Hepatocyte (in vitro differentiated cells): ENCODE measurements around the gene AGT.

ENCODE experiments used
- CTCF ChIP-seq: fragments of 200-600 bp; sonication (generic); IDR thresholded peaks from 2 replicates; pipeline ENCODE4 v1.5.1; 2016; ENCODE audit warnings: antibody characterized with exemption, mild to moderate bottlenecking; ENCODE audit not compliant: poor library complexity
- EZH2 ChIP-seq: fragments of 200-600 bp; sonication (generic); IDR thresholded peaks from 2 replicates; pipeline ENCODE4 v1.6.1; 2016; ENCODE audit warnings: antibody characterized with exemption, mild to moderate bottlenecking, borderline replicate concordance
- EZH2phosphoT487 ChIP-seq: fragments of 200-600 bp; sonication (generic); IDR thresholded peaks from one replicate; pipeline ENCODE4 v1.6.1; 2018; ENCODE audit warnings: antibody characterized with exemption, mild to moderate bottlenecking, low read depth, moderate library complexity; ENCODE audit not compliant: unreplicated experiment, severe bottlenecking

DNA sequence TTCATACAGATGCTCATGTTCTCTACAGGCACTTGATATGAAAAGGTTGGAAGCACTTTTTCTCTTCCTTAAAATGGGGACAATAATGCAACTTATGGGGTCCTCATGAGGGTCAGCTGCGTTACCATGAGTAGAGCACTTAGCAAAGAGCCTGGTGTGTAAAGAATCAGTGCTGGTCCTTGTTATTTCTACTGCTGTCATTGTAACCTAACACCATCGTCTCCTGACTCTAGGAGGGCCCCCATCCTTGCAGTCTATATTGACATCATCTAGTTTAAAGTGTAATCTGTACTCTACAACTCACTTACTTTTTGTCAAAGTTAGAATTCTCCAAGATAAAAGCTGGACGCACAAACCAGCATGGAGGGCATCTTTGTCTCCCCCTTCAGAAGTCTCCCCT, 35.7 kb upstream of the AGT start:
- TF ChIP-seq EZH2 (no peak), CTCF (no peak), EZH2phosphoT487 (no peak)
